Measurements from ENCODE around the gene RAD51B. TPM values are rescaled to one million over a fixed set of nuclear protein-coding genes. Genes with fewer than 3 reads are reported as not detected.

The RAD51B gene
- total RNA-seq, 1 experiment from 2014 or later: 23.3 TPM

GRCh38 chr14:68295316-68295816 is 475.8 kb downstream of the RAD51B start:
- no peak overlapping the region for H3K4me3 ChIP-seq (ENCODE audit: low read depth, low read length, poor library complexity, severe bottlenecking)
- intact Hi-C loops (cut with micrococcal nuclease; ENCODE audit: unreplicated experiment): no loop called here
- no peak for TF ChIP-seq CTCF (conservative IDR thresholded peaks at IDR 0.05; ENCODE audit: low read depth, low read length)
- no peak for TF ChIP-seq EZH2 (IDR thresholded peaks at IDR 0.05; ENCODE audit: borderline replicate concordance, low read depth, low read length, poor library complexity, severe bottlenecking)
- no peaks in the 10 kb centered on the region for H3K27me3 ChIP-seq (replicated peaks; ENCODE audit: insufficient read depth, low read depth, low read length, poor library complexity)
- no peaks in the 10 kb centered on the region for H3K36me3 ChIP-seq (ENCODE audit: insufficient read depth, low read length, poor library complexity, severe bottlenecking)
- H3K27ac ChIP-seq (ENCODE audit: low read depth, low read length, poor library complexity, severe bottlenecking): no peak overlapping the region
- POLR2A ChIA-PET (ENCODE audit: low non-redundant PET): no interaction called here
- H3K4me1 ChIP-seq (ENCODE audit: insufficient read depth, low read length, poor library complexity, severe bottlenecking): peaks cover 16% of the 10 kb centered on the region
- no TSS peak for BruUV-seq (replicated peaks)
- DNase-seq (ENCODE audit: low spot score): no peak
- CTCF ChIA-PET: no interaction called here
- H3K9me3 ChIP-seq (ENCODE audit: low read depth, low read length, poor library complexity, severe bottlenecking): no peaks in the 10 kb centered on the region

GRCh38 chr14:68297039-68297438 is 477.5 kb downstream of the RAD51B start:
- ChIA-PET CTCF (no interaction called here), POLR2A (ENCODE audit: low non-redundant PET) (no interaction called here)
- no peak overlapping the region for H3K4me3 ChIP-seq (ENCODE audit: low read depth, low read length, poor library complexity, severe bottlenecking)
- peaks cover 13% of the 10 kb centered on the region for H3K4me1 ChIP-seq (ENCODE audit: insufficient read depth, low read length, poor library complexity, severe bottlenecking)
- intact Hi-C loops (cut with micrococcal nuclease; ENCODE audit: unreplicated experiment): no loop called here
- H3K9me3 ChIP-seq (ENCODE audit: low read depth, low read length, poor library complexity, severe bottlenecking): no peaks in the 10 kb centered on the region
- no peak overlapping the region for H3K27ac ChIP-seq (ENCODE audit: low read depth, low read length, poor library complexity, severe bottlenecking)
- no TSS peak for BruUV-seq (replicated peaks)
- no peak for DNase-seq (ENCODE audit: low spot score)
- no peaks in the 10 kb centered on the region for H3K27me3 ChIP-seq (replicated peaks; ENCODE audit: insufficient read depth, low read depth, low read length, poor library complexity)
- no peak for TF ChIP-seq EZH2 (IDR thresholded peaks at IDR 0.05; ENCODE audit: borderline replicate concordance, low read depth, low read length, poor library complexity, severe bottlenecking)
- TF ChIP-seq CTCF (conservative IDR thresholded peaks at IDR 0.05; ENCODE audit: low read depth, low read length): no peak
- no peaks in the 10 kb centered on the region for H3K36me3 ChIP-seq (ENCODE audit: insufficient read depth, low read length, poor library complexity, severe bottlenecking)

GRCh38 chr14:68297876-68298468 is 478.4 kb downstream of the RAD51B start:
- peak; percentile 31 for DNase-seq (ENCODE audit: low spot score)
- intact Hi-C loops (cut with micrococcal nuclease; ENCODE audit: unreplicated experiment): no loop called here
- BruUV-seq (replicated peaks): no TSS peak

More at GRCh38 chr14:68297876-68298468, 478.4 kb downstream of the RAD51B start:
- H3K27me3 ChIP-seq (replicated peaks; ENCODE audit: insufficient read depth, low read depth, low read length, poor library complexity): no peaks in the 10 kb centered on the region
- no peak overlapping the region for H3K4me3 ChIP-seq (ENCODE audit: low read depth, low read length, poor library complexity, severe bottlenecking)
- ChIA-PET CTCF (interaction anchor here (1.0 kb wide), 1 partner anchor 519 kb away, joined by 3 read pairs; no protein-coding TSS in a partner anchor), POLR2A (ENCODE audit: low non-redundant PET) (no interaction called here)
- H3K36me3 ChIP-seq (ENCODE audit: insufficient read depth, low read length, poor library complexity, severe bottlenecking): no peaks in the 10 kb centered on the region
- TF ChIP-seq CTCF (conservative IDR thresholded peaks at IDR 0.05; ENCODE audit: low read depth, low read length): peak; percentile 40; the same call in 1 of the 2 replicates
- TF ChIP-seq EZH2 (IDR thresholded peaks at IDR 0.05; ENCODE audit: borderline replicate concordance, low read depth, low read length, poor library complexity, severe bottlenecking): no peak
- H3K27ac ChIP-seq (ENCODE audit: low read depth, low read length, poor library complexity, severe bottlenecking): no peak overlapping the region
- peaks cover 9% of the 10 kb centered on the region for H3K4me1 ChIP-seq (ENCODE audit: insufficient read depth, low read length, poor library complexity, severe bottlenecking)
- H3K9me3 ChIP-seq (ENCODE audit: low read depth, low read length, poor library complexity, severe bottlenecking): no peaks in the 10 kb centered on the region

Measured in A673 (cell line).